GM18498 (cell line): ENCODE data around the gene DOCK7.
A peak's percentile ranks its signal among the peaks of the same experiment; 100 is the strongest.

ENCODE experiments used
- ATAC-seq: cut with Tn5 transposase; IDR thresholded peaks from one replicate; pipeline ENCODE4 v1.9.1; 2021; ENCODE audit warnings: mild to moderate bottlenecking, moderate library complexity; ENCODE audit not compliant: unreplicated experiment

Gene DOCK7

GRCh38 chr1:62457955-62458354, 230.2 kb downstream of the DOCK7 start:
- ATAC-seq: no peak

GRCh38 chr1:62452951-62453350, 235.2 kb downstream of the DOCK7 start:
- ATAC-seq: no peak

- no peak for ATAC-seq
Observed at GRCh38 chr1:62450301-62450700, 237.9 kb downstream of the DOCK7 start.

GRCh38 chr1:62448221-62448933, 239.8 kb downstream of the DOCK7 start:
- no peak for ATAC-seq

- ATAC-seq: no peak
Observed at GRCh38 chr1:62444701-62445100, 243.5 kb downstream of the DOCK7 start.

GRCh38 chr1:62439652-62440371, 248.4 kb downstream of the DOCK7 start:
- ATAC-seq: peak; percentile 21

- no peak for ATAC-seq
Observed at GRCh38 chr1:62438163-62438562, 250.0 kb downstream of the DOCK7 start.

GRCh38 chr1:62437273-62437940, 250.8 kb downstream of the DOCK7 start:
- peak; percentile 1 for ATAC-seq

GRCh38 chr1:62436466-62437272, 251.5 kb downstream of the DOCK7 start, which contains the start of gene USP1:
TSS of gene USP1 (plus strand) at chr1:62437049. CDS start at chr1:62439868, 2,819 bp downstream.
- ATAC-seq: peak; percentile 77

- peak; percentile 78 for ATAC-seq
Observed at GRCh38 chr1:62436039-62436465, 252.1 kb downstream of the DOCK7 start.

GRCh38 chr1:62435231-62436038, 252.8 kb downstream of the DOCK7 start:
- no peak for ATAC-seq

- no peak for ATAC-seq
Observed at GRCh38 chr1:62434618-62435001, 253.6 kb downstream of the DOCK7 start.

GRCh38 chr1:62433861-62434617, 254.1 kb downstream of the DOCK7 start:
- no peak for ATAC-seq

- no peak for ATAC-seq
Observed at GRCh38 chr1:62429581-62429980, 258.6 kb downstream of the DOCK7 start.

- no peak for ATAC-seq
Observed at GRCh38 chr1:62428351-62428750, 259.8 kb downstream of the DOCK7 start.

- ATAC-seq: no peak
Observed at GRCh38 chr1:62426794-62427193, 261.4 kb downstream of the DOCK7 start.

- no peak for ATAC-seq
Observed at GRCh38 chr1:62426237-62426636, 261.9 kb downstream of the DOCK7 start.

GRCh38 chr1:62425041-62425440, 263.1 kb downstream of the DOCK7 start:
- no peak for ATAC-seq

- ATAC-seq: no peak
Observed at GRCh38 chr1:62424411-62424810, 263.8 kb downstream of the DOCK7 start.
